GM13977 (cell line): ENCODE data around the gene MINAR1.

Source experiments
- DNase-seq: peaks from one replicate; pipeline ENCODE4 v3.0.0; 2012; ENCODE audit warnings: low spot score
- CTCF ChIP-seq: IDR thresholded peaks from 2 replicates; pipeline ENCODE4 v1.5.1; 2012; ENCODE audit warnings: mild to moderate bottlenecking, control low read depth; ENCODE audit not compliant: insufficient read depth; ENCODE audit errors: extremely low read depth, missing control alignments
- in situ Hi-C: fragments of 300-500 bp; cut with MboI; formaldehyde crosslinking; loops from one replicate; pipeline ENCODE4 v1.12.0; 2022; ENCODE audit warnings: low sequenced_read_pairs, low pct_unique_long_range_greater_than_20kb, mixed read lengths, inconsistent platforms; ENCODE audit not compliant: unreplicated experiment

The MINAR1 gene

GRCh38 chr15:79475306-79475705 is 43.2 kb downstream of the MINAR1 start:
- DNase-seq: no peak
- no peak for TF ChIP-seq CTCF
- in situ Hi-C loops: no loop called here

- in situ Hi-C loops: no loop called here
- TF ChIP-seq CTCF: no peak
- no peak for DNase-seq
These were observed 46.0 kb downstream of the MINAR1 start for GRCh38 chr15:79478108-79478507.

- no peak for DNase-seq
- in situ Hi-C loops: no loop called here
- no peak for TF ChIP-seq CTCF
These were observed 47.5 kb downstream of the MINAR1 start for GRCh38 chr15:79479616-79480015.

GRCh38 chr15:79481793-79482192 is 49.7 kb downstream of the MINAR1 start:
- DNase-seq: no peak
- TF ChIP-seq CTCF: no peak
- in situ Hi-C loops: no loop called here
